Superior temporal gyrus (tissue), 1 donor: Measurements from ENCODE around the gene CCDC116.
A peak's percentile ranks its signal among the peaks of the same experiment; 100 is the strongest.
"Not testable (repeated sequence)": the region's sequence is repeated elsewhere in the genome, so short reads cannot be mapped to it uniquely, and the experiment has no call there.

Source experiments
- DNase-seq: peaks from one replicate; pipeline ENCODE4 v3.0.0-alpha.2; 2016; ENCODE audit errors: extremely low spot score

Gene CCDC116

GRCh38 chr22:21650823-21651520 is 18.4 kb downstream of the CCDC116 start:
- no peak for DNase-seq

GRCh38 chr22:21651521-21652009 is 19.0 kb downstream of the CCDC116 start:
- DNase-seq = no peak

- peak; percentile 83 for DNase-seq
These were observed 19.5 kb downstream of the CCDC116 start for GRCh38 chr22:21652010-21652546.

GRCh38 chr22:21652547-21653545 is 20.3 kb downstream of the CCDC116 start:
- no peak for DNase-seq

GRCh38 chr22:21657020-21657359 is 24.4 kb downstream of the CCDC116 start:
- DNase-seq = no peak

GRCh38 chr22:21657360-21658032 is 24.9 kb downstream of the CCDC116 start:
- no peak for DNase-seq

- DNase-seq = no peak
These were observed 27.4 kb downstream of the CCDC116 start for GRCh38 chr22:21659864-21660525.

GRCh38 chr22:21660904-21661303 is 28.3 kb downstream of the CCDC116 start:
- DNase-seq = no peak

- no peak for DNase-seq
These were observed 29.4 kb downstream of the CCDC116 start for GRCh38 chr22:21661991-21662390.

- DNase-seq = no peak
These were observed 31.2 kb downstream of the CCDC116 start for GRCh38 chr22:21663738-21664137.

- DNase-seq = no peak
These were observed 32.7 kb downstream of the CCDC116 start for GRCh38 chr22:21665047-21665851.

- DNase-seq = no peak
These were observed 34.2 kb downstream of the CCDC116 start for GRCh38 chr22:21666786-21667185.

- no peak for DNase-seq
These were observed 36.5 kb downstream of the CCDC116 start for GRCh38 chr22:21669026-21669425.

- no peak for DNase-seq
These were observed 39.6 kb downstream of the CCDC116 start for GRCh38 chr22:21672107-21672629.

GRCh38 chr22:21673534-21674321 is 41.2 kb downstream of the CCDC116 start:
- DNase-seq = no peak

- no peak for DNase-seq
These were observed 42.2 kb downstream of the CCDC116 start for GRCh38 chr22:21674638-21675245.

- DNase-seq = no peak
These were observed 45.3 kb downstream of the CCDC116 start for GRCh38 chr22:21677606-21678443.

GRCh38 chr22:21678842-21679241 is 46.3 kb downstream of the CCDC116 start:
- not testable (repeated sequence) for DNase-seq
